PC-3 (cell line): Measurements from ENCODE around the gene RIPOR2. TPM values are rescaled to one million over a fixed set of nuclear protein-coding genes. Genes with fewer than 3 reads are reported as not detected.

Experiments
- ATAC-seq: fragments of 200-7000 bp; cut with Tn5 transposase; 2 replicates; pipeline ENCODE4 v1.9.1; 2020; ENCODE audit warnings: mild to moderate bottlenecking, moderate library complexity
- BruUV-seq: library from RNA; stranded (reverse); fragments of 400-500 nt; replicated peaks from 2 replicates; lab custom pipeline; 2021; lab: Mats Ljungman, UMichigan
- CTCF ChIA-PET: fragments of 300-600 bp; sonication (Branson Sonifier 250); formaldehyde crosslinking; loops from one replicate; lab custom pipeline; 2022; ENCODE audit warnings: antibody characterized with exemption; lab: Charles Lee
- POLR2A ChIA-PET: fragments of 300-600 bp; sonication (Branson Sonifier 250); formaldehyde crosslinking; loops from one replicate; lab custom pipeline; 2022; ENCODE audit warnings: antibody characterized with exemption; ENCODE audit not compliant: unreplicated experiment; lab: Charles Lee
- DNase-seq: peaks from one replicate; pipeline ENCODE4 v3.0.0-alpha.2; 2015
- H2AFZ ChIP-seq: fragments of 300-600 bp; sonication (generic); 2 replicates; pipeline ENCODE4 v1.6.0; 2016; ENCODE audit warnings: antibody characterized with exemption, low read length
- H3F3A ChIP-seq: fragments of 300-600 bp; sonication (generic); one replicate; pipeline ENCODE4 v1.6.0; 2017; ENCODE audit warnings: antibody characterized with exemption, low read length, control low read depth, mild to moderate bottlenecking; ENCODE audit not compliant: unreplicated experiment
- H3K27ac ChIP-seq: fragments of 300-600 bp; sonication (generic); 2 replicates; pipeline ENCODE4 v1.5.1; 2016; ENCODE audit warnings: mild to moderate bottlenecking, low read length
- H3K27me3 ChIP-seq: fragments of 300-600 bp; sonication (generic); 2 replicates; pipeline ENCODE4 v1.6.1; 2016; ENCODE audit warnings: low read length, mixed read lengths
- H3K36me3 ChIP-seq: fragments of 300-600 bp; sonication (generic); 2 replicates; pipeline ENCODE4 v1.6.1; 2016; ENCODE audit warnings: low read depth, mixed run types, low read length, mixed read lengths
- H3K4me1 ChIP-seq: fragments of 300-600 bp; sonication (generic); 2 replicates; pipeline ENCODE4 v1.5.1; 2016; ENCODE audit warnings: low read length; ENCODE audit not compliant: insufficient read depth
- H3K4me2 ChIP-seq: fragments of 300-600 bp; sonication (generic); 2 replicates; pipeline ENCODE4 v1.6.0; 2016; ENCODE audit warnings: low read length
- H3K4me3 ChIP-seq: fragments of 300-600 bp; sonication (generic); 2 replicates; pipeline ENCODE4 v1.5.1; 2016; ENCODE audit warnings: mild to moderate bottlenecking, low read length, mixed read lengths
- H3K79me2 ChIP-seq: fragments of 300-600 bp; sonication (generic); 2 replicates; pipeline ENCODE4 v1.6.1; 2017; ENCODE audit warnings: low read length, mixed read lengths
- H3K9ac ChIP-seq: fragments of 300-600 bp; sonication (generic); 2 replicates; pipeline ENCODE4 v1.6.0; 2016; ENCODE audit warnings: mild to moderate bottlenecking, low read length
- H3K9me2 ChIP-seq: fragments of 300-600 bp; sonication (generic); replicated peaks from 2 replicates; pipeline ENCODE4 v1.6.1; 2016; ENCODE audit warnings: mixed run types, low read length, mixed read lengths
- H3K9me3 ChIP-seq: fragments of 300-600 bp; sonication (generic); 2 replicates; pipeline ENCODE4 v1.6.1; 2016; ENCODE audit warnings: low read length, mixed read lengths
- H4K20me1 ChIP-seq: fragments of 300-600 bp; sonication (generic); 2 replicates; pipeline ENCODE4 v1.6.1; 2016; ENCODE audit warnings: low read length, mixed read lengths
- EZH2 ChIP-seq: fragments of 300-600 bp; sonication (generic); IDR thresholded peaks from one replicate; pipeline ENCODE4 v1.6.1; 2017; ENCODE audit warnings: antibody characterized with exemption, mild to moderate bottlenecking, low read length; ENCODE audit not compliant: unreplicated experiment
- EZH2phosphoT487 ChIP-seq: fragments of 300-600 bp; sonication (generic); IDR thresholded peaks from 2 replicates; pipeline ENCODE4 v1.6.1; 2018; ENCODE audit warnings: mild to moderate bottlenecking, antibody characterized with exemption, low read length, borderline replicate concordance
- intact Hi-C: fragments of 100-400 bp; cut with micrococcal nuclease; formaldehyde crosslinking; loops from 2 replicates; pipeline ENCODE4 v1.9.0; 2023
- total RNA-seq: library from RNA; depleted of rRNA; stranded (reverse); fragments of >200 nt; gene quantifications from 2 replicates; pipeline ENCODE4 v1.2.3, GENCODE V29; 2014
- TF ChIP-seq, protein P1 (sequence below): fragments of 300-600 bp; sonication (generic); conservative IDR thresholded peaks from 2 replicates; pipeline ENCODE4 v1.5.1; 2017; ENCODE audit warnings: antibody characterized with exemption, low read depth, mild to moderate bottlenecking, low read length

The RIPOR2 gene
- total RNA-seq, 1 experiment from 2014 or later = 0.44 TPM

DNA sequence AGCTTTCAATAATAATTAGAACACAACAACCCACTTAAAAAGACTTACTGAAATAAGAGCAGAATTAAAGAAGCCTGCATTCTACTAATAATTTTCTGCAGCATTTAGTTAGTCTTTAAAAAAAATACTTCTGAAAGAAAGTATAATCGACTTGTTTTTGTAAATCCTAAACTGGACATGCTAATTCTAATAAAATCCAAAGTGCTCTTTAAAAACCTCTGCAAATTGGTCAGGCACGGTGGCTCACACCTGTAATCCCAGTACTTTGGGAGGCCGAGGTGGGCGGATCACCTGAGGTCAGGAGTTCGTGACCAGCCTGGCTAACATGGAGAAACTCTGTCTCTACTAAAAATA lies 79.5 kb downstream of the RIPOR2 start:
- ChIA-PET CTCF (interaction anchor here (0.5 to 1.7 kb wide), 6 partner anchors 39 to 217 kb away, joined by 3 to 23 read pairs (median 10); no protein-coding TSS in a partner anchor), POLR2A (no interaction called here)
- DNase-seq = no peak
- Histone ChIP-seq H3K4me2 (no peak overlapping the region), H3K4me3 (no peak overlapping the region), H3K9ac (no peak overlapping the region), H3F3A (no peaks in the 10 kb centered on the region), H3K9me3 (no peaks in the 10 kb centered on the region), H3K27me3 (no peaks in the 10 kb centered on the region; the same call in 1 of the 2 replicates), H2AFZ (no peak overlapping the region), H3K27ac (no peak overlapping the region), H3K79me2 (no peaks in the 10 kb centered on the region), H3K36me3 (no peaks in the 10 kb centered on the region), H3K4me1 (peaks cover 17% of the 10 kb centered on the region), H4K20me1 (no peaks in the 10 kb centered on the region), H3K9me2 (no peaks in the 10 kb centered on the region)
- ATAC-seq = no peak
- BruUV-seq = no TSS peak
- TF ChIP-seq EZH2phosphoT487 = no peak
- TF ChIP-seq, protein P1, sequence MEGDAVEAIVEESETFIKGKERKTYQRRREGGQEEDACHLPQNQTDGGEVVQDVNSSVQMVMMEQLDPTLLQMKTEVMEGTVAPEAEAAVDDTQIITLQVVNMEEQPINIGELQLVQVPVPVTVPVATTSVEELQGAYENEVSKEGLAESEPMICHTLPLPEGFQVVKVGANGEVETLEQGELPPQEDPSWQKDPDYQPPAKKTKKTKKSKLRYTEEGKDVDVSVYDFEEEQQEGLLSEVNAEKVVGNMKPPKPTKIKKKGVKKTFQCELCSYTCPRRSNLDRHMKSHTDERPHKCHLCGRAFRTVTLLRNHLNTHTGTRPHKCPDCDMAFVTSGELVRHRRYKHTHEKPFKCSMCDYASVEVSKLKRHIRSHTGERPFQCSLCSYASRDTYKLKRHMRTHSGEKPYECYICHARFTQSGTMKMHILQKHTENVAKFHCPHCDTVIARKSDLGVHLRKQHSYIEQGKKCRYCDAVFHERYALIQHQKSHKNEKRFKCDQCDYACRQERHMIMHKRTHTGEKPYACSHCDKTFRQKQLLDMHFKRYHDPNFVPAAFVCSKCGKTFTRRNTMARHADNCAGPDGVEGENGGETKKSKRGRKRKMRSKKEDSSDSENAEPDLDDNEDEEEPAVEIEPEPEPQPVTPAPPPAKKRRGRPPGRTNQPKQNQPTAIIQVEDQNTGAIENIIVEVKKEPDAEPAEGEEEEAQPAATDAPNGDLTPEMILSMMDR = peak; percentile 5; the same call in 1 of the 2 replicates
- intact Hi-C loops = loop anchor here (1.0 to 10.0 kb wide), 5 partner anchors 71 to 747 kb away; no protein-coding TSS in a partner anchor

GRCh38 chr6:24855395-24856245 lies 80.1 kb downstream of the RIPOR2 start:
- no peaks in the 10 kb centered on the region for H3K9me2 ChIP-seq
- no peaks in the 10 kb centered on the region for H4K20me1 ChIP-seq
- no peak for TF ChIP-seq EZH2phosphoT487
- TF ChIP-seq EZH2 = no peak
- TF ChIP-seq, protein P1 = peak; percentile 92
- POLR2A ChIA-PET = interaction anchor here (0.7 kb wide), 1 partner anchor 124 kb away, joined by 4 read pairs; no protein-coding TSS in a partner anchor
- CTCF ChIA-PET = interaction anchor here (0.5 to 1.7 kb wide), 6 partner anchors 38 to 217 kb away, joined by 3 to 23 read pairs (median 10); no protein-coding TSS in a partner anchor
- H2AFZ ChIP-seq = peak overlapping the region; percentile 23
- no peaks in the 10 kb centered on the region for H3K36me3 ChIP-seq
- no peak overlapping the region for H3K27ac ChIP-seq
- H3K27me3 ChIP-seq = no peaks in the 10 kb centered on the region; the same call in 1 of the 2 replicates
- no peaks in the 10 kb centered on the region for H3F3A ChIP-seq
- BruUV-seq = no TSS peak
- no peaks in the 10 kb centered on the region for H3K9me3 ChIP-seq
- peak overlapping the region; percentile 17; the same call in 1 of the 2 replicates for H3K4me2 ChIP-seq
- peaks cover 17% of the 10 kb centered on the region for H3K4me1 ChIP-seq
- ATAC-seq = peak; percentile 37
- no peaks in the 10 kb centered on the region for H3K79me2 ChIP-seq
- H3K9ac ChIP-seq = no peak overlapping the region
- intact Hi-C loops = loop anchor here (1.0 to 10.0 kb wide), 5 partner anchors 72 to 747 kb away; no protein-coding TSS in a partner anchor
- DNase-seq = peak; percentile 83
- H3K4me3 ChIP-seq = no peak overlapping the region
